T47D (cell line): ENCODE measurements around the gene LYZL6.
"Not testable (repeated sequence)": the region's sequence is repeated elsewhere in the genome, so short reads cannot be mapped to it uniquely, and the experiment has no call there.

ENCODE experiments used
- DNase-seq, 2 experiments: peaks; one replicate each; pipeline versions ENCODE4 v3.0.0 to v3.0.0-alpha.2; 2011 to 2012; ENCODE audit warnings: low read depth in 1 of 2, low spot score in 1 of 2
- JUND ChIP-seq: IDR thresholded peaks from 2 replicates; pipeline ENCODE4 v1.6.1; 2012; ENCODE audit warnings: low read depth
- in situ Hi-C: cut with HindIII; loops from 2 replicates; pipeline ENCODE4 v1.10.0; 2016; ENCODE audit warnings: low sequenced_read_pairs, low pct_unique_long_range_greater_than_20kb

The LYZL6 gene

DNA sequence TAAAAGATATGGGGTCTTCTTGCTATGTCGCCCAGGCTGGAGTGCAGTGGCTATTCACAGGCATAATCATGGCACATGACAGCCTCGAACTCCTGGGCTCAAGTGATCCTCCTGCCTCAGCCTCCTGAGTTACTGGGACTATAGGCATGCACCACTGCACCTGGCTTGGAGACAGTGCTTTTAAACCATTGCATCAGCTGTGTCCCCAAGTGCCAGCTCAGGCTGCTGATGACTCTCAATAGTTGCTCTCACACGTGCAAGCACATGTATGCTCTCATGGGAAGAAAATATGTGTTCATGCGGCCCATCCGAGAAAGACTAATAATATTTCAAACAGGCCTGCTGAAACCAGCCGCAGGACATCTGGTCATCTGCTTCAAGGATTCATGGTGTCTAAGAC, 29.0 kb upstream of the LYZL6 start:
- DNase-seq, result no peak
- no peak for TF ChIP-seq JUND
- in situ Hi-C loops, result no loop called here

DNA sequence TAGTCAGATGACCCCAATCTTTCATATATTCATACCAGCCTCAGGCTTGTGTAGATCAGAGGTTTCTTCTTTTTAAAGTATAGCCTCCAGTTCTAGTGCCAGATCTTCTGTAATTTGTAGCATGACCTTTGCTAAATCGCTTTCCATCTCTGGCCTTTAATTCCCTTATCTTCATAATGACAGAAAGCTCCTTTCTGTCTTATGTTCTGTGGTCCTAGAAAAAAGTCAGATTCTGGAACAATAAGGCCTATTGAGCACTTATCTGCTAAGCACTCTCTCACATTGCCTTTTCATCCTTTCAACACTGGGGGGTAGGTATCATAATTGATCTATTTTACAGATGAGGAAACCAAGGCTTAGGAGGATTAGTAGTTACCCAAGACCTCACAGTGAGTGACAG, 28.6 kb upstream of the LYZL6 start:
- DNase-seq, result no peak
- in situ Hi-C loops, result no loop called here
- TF ChIP-seq JUND, result no peak

DNA sequence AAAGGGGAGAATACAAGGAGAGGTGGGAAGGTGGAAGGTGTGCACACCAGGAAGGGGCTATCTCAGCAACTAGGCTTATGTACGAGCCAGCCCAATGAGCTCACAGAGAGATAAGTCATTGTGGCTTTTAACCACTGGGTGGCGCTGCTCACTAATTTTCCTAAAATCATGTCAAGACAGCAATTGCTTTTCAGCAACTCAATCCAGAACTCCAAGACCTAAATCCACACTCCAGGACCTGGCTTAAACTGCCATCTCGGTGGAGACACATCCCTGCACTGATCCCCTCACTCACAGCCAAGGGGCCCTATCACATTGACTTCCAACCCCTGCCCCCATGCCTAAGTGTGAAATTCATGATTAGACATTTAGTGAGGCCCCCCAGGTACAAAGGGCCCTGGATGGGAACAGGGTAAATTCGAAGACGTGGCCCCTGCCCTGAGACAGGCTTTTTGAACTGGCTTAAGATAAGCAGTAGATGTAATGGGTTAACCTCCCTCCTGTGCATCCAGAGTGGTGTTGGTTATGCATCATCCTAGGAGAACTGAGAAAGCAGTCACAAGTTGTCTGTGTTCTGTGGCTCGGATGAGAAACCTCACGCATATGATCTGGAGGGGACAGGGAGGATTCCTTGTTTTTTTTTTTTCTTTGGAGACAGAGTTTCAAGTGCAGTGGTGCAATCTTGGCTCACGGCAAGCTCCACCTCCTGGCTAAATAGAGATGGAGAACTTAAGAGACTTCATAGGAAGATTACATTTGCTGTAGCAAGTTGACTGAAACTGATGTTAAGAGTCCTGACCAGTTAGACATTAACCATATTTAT, 26.3 kb upstream of the LYZL6 start:
- TF ChIP-seq JUND, result no peak
- peak; percentile 41 to 88 for DNase-seq
- in situ Hi-C loops, result no loop called here

DNA sequence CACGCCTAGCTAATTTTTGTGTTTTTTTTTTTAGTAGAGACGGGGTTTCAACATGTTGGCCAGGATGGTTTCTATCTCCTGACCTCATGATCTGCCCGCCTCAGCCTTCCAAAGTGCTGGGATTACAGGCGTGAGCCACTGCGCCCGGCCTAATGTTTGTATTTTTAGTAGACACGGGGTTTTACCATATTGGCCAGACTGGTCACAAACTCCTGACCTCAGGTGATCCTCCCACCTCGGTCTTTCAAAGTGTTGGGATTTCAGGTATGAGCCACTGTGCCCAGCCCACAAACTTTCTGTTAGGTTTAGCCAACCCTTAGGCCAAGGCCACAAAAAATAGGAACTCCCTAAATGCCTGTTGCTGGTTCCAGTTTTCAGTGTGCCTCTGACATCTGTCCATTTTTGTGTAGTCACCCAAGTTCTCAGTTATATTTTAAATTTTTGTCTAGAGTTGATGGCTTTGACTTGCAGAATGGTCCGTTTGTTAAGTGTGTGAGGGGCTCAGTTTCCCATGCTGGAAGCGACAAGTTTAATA, 25.1 kb upstream of the LYZL6 start:
- DNase-seq, result no peak
- in situ Hi-C loops, result no loop called here

DNA sequence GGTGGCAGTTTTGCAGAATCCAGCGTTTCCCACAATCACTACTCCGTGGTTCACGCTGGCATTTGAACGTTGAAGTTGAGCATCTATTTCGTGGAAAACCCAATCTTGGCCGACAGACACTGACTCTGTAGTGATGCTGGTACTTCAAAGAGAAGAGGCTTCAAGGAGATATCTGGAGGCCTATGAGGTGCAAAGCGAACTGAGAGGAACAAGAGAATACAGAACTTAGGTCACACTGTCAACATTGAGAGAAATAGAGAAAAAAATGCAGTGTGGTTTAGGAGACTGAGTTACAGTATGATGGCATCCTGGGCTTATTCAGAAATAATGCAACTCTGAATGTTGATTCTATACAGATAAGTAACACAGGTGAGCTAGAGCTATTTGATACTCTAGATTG, 21.8 kb upstream of the LYZL6 start:
- TF ChIP-seq JUND, result no peak
- in situ Hi-C loops, result no loop called here

More for the DNA sequence above, 25.1 kb upstream of the LYZL6 start:
- TF ChIP-seq JUND, result no peak

DNA sequence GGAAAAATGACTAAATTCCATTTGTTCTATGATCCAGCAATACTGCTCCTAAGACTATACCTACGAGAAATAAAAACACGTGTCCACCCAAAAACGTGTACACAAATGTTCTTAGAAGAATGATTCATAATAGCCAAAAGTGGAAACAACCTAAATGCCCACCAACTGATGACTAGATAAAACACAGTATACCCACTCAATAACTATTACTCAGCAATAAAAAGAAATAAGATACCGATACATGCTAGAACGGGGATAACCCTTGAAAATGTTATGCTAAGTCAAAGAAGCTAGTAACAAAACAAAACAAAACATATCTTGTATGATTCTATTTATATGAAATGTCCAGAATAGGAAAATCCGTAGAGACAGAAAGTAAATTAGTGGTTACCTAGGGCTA, 20.1 kb upstream of the LYZL6 start:
- no peak for TF ChIP-seq JUND
- in situ Hi-C loops, result no loop called here
- DNase-seq, result no peak

More for the DNA sequence above, 21.8 kb upstream of the LYZL6 start:
- DNase-seq, result no peak

DNA sequence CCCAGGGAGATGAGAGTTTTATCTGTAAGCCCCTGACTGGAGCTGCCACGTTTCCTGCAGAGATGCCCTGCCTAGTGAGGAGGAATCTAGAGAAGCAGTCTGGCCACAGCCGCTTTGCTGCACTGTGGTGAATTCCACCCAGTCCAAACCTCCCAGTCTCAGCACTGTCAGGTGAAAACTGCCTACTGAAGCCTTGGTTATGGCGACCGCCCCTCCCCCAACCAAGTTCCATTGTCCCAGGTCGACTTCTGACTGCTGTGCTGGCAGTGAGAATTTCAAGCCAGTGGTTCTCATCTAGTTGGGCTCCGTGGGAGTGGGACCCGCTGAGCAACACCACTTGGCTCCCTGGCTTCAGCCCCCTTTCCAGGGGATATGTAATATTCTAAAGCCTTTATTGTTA, 10.2 kb upstream of the LYZL6 start:
- in situ Hi-C loops, result no loop called here
- no peak for TF ChIP-seq JUND
- no peak for DNase-seq

DNA sequence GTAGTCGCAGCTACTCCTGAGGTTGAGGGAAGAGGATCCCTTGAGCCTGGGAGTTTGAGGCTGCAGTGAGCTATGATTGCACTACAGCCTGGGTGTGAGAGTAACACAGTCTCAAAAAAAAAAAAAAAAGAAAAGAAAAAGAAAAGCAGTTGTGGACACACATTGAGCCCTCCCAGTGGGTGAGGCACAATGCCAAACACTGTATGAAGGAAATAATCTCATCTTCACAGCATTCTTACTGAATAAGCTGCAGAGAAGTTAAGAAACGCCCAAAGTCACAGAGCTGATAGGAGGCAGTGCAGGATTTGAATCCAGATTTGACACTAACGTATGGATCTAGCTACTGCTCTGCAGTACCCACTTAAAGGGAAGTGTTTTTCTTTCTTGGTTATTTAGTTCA, 5.9 kb upstream of the LYZL6 start:
- in situ Hi-C loops, result no loop called here
- DNase-seq, result no peak
- no peak for TF ChIP-seq JUND

DNA sequence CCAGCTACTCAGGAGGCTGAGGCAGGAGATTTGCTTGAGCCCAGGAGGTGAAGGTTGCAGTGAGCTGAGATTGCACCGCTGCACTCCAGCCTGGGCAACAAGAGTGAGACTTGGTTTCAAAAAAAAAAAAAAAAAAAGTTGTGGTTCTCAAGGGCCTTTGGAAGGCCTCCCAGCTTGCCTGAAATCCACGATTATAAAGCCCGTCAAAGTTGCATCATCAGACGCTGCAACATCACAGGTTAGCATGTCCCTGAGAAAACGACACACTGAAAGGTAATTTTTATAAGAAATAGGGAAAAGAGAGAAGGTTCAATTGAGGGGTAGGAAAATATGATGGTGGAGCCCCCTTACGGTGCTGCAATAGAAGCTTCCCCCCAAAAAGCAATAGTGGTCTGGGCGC, 4.6 kb upstream of the LYZL6 start:
- no peak for DNase-seq
- in situ Hi-C loops, result no loop called here
- TF ChIP-seq JUND, result no peak

DNA sequence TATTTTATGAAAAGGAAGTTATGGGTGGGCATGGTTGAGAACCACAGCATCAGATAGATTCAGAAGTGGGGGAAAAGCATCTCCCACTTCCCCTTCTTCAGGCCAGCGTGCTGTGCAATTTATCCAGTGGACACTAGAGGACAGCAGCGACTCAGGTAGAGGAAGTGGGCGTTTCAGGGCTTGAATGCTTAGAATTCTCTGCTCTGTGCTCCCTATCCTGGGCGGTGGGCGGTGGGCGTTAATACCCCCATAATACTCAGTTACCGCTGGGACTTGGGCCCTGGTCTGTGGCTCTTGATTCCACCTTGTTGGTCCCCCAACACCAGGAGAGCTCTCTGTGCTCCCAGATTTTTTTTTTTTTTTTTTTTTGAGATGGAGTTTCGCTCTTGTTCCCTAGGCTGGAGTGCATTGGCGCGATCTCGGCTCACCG, 3.7 kb upstream of the LYZL6 start:
- DNase-seq, result peak; percentile 18 to 81
- TF ChIP-seq JUND, result no peak
- in situ Hi-C loops, result no loop called here

DNA sequence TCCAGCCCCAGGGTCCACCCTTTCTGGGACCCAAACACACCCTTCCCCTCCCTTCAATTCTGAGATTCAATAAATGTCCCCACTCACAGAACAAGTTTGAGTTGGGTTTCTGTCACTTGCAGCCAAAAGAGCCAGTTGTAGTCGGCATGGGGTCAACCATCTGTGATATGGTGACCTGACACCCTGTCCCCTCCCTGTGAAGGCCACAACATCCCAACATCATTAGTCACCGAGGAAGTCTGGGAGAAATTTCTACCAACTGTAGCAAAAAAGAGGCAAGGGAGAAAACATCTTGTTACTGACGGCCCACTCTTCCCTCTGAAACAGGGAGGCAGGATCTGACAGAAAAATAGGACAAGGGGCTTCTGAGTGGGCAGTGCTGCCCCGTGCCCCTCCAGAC, 638 bp upstream of the LYZL6 start:
- no peak for DNase-seq

DNA sequence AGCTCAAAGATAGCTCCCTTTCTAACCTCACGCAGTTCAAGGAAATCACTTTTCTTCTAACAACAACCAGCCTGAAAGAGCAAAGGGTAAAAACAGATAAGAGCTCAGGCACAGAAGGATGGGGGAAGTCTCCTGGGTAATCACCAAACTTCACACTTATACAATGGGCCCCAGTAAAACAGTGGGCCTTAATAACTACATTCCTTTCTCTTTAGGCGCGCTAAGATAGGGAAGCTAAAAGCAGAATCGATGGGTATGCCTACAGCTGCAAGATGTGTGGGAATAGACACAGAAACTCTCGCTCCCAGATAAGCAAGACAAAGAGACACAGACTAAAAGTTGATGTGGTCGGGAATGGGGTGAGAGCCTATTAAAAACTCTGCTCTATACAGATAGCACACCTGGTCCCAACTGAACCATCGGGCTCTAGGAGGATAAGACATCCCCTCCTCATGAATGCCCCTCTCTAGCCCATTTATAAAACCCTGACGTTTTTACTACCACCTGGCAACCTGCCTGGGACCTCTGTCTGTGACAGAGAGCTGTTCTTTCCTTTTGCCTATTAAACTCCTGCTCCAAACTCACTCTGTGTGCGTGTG, 826 bp downstream of the LYZL6 start:
- in situ Hi-C loops, result no loop called here
- TF ChIP-seq JUND, result no peak
- DNase-seq, result no peak

More for the DNA sequence above, 638 bp upstream of the LYZL6 start:
- in situ Hi-C loops, result no loop called here
- TF ChIP-seq JUND, result no peak

DNA sequence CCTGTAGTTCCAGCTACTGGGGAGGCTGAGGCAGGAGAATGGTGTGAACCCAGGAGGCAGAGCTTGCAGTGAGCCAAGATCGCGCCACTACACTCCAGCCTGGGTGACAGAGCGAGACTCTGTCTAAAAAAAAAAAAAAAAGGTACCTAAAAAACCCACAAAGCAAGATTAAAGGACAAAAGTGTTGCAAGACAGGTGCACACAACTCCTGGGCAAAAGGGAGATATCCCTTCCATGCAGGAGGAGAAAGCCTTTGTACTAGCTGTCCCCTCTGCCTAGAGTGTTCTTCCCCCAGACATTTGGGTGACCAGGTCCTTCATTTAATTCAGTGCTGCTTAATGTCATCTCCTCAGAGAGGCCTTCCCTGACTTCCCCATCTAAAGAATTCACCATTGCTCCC, 5.0 kb downstream of the LYZL6 start:
- DNase-seq, in situ Hi-C loops: not testable (repeated sequence)
